Ureter (tissue), 1 donor: ENCODE measurements around the gene THRB. TPM values are rescaled to one million over a fixed set of nuclear protein-coding genes. Genes with fewer than 3 reads are reported as not detected.
"Not testable (repeated sequence)": the region's sequence is repeated elsewhere in the genome, so short reads cannot be mapped to it uniquely, and the experiment has no call there.

Experiments
- DNase-seq: peaks from one replicate; pipeline ENCODE4 v3.0.0-alpha.2; 2020; ENCODE audit warnings: low spot score
- total RNA-seq: library from RNA; stranded (reverse); gene quantifications from one replicate; pipeline ENCODE4 v1.2.4, GENCODE V29; 2023
- donor health status: DM: yes; HTN: yes; CAD: no.

The THRB gene
- total RNA-seq, 1 donor from 2014 or later: 36.8 TPM

DNA sequence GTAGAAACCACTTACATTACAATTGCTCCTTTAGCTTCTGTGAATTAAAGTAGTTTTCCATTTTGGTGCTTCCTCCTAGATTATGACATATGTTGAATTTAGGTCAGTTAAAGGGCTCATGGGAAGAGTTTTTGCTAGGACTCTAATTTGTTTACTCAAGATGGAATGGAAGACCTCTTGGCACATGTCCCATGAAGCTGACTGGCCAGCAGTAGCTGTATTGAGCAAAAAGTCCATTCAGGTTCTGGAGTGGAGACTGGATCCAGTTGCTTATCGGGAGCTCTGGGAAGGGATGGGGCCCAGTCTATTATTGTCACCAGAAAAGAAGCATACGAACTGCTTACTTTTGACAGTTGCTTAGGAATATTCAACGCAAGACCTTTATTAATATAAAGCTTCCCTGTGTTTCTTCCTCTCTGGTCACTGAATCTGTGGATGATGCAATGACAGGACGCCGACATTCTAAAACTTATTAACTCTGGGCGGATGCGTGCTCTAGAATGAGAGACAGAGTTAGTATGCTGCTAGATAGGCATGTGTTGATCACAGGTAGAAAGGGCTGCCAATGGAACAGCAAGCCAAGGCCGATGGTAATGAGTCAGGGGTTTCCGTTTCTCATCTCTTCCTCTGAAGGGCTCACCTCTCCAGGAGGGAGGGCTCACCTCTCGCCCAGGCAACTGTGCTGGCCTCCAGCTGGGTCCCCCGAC, 393.8 kb downstream of the THRB start:
- no peak for DNase-seq

- no peak for DNase-seq
Observed at GRCh38 chr3:24096695-24097290, 397.9 kb downstream of the THRB start.

GRCh38 chr3:24096271-24096670, 398.4 kb downstream of the THRB start:
- no peak for DNase-seq

GRCh38 chr3:24094818-24095217, 399.8 kb downstream of the THRB start:
- not testable (repeated sequence) for DNase-seq

DNA sequence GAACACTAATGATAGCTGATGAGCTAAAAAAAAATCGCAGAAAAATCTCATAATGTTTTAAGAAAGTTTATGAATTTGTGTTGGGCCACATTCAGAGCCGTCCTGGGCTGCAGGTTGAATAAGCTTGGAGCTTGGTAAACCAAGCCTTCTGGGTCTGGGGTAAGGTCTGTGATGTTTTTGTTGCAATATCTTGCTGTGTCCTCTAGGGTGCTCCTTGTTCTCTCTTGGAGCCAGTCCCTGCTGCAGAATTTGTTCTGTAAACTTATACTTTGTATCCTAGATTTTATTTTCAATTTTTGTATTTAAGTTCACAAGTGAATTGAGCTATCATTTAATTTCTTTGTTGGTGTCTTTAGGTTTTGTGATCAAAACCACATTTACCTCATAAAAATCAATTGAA, 405.9 kb downstream of the THRB start:
- DNase-seq: no peak

DNA sequence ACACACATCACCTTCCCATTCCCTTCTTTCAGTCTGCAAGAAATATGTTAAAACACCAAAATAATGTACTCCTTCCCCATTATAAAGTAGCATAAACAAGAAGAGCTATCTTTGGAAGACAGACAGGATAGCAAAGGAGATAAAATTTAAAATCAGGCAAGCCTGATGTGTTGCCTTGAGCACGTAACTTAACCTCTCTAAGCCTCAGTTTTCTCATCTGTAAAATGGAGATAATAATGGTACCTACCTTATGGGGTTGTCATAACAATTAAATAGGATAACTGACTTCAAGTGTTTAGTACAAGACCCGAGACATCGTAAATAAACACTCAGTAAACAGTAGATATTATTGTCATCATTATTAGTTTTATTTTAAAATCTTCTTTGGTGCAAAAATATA, 407.2 kb downstream of the THRB start:
- no peak for DNase-seq

DNA sequence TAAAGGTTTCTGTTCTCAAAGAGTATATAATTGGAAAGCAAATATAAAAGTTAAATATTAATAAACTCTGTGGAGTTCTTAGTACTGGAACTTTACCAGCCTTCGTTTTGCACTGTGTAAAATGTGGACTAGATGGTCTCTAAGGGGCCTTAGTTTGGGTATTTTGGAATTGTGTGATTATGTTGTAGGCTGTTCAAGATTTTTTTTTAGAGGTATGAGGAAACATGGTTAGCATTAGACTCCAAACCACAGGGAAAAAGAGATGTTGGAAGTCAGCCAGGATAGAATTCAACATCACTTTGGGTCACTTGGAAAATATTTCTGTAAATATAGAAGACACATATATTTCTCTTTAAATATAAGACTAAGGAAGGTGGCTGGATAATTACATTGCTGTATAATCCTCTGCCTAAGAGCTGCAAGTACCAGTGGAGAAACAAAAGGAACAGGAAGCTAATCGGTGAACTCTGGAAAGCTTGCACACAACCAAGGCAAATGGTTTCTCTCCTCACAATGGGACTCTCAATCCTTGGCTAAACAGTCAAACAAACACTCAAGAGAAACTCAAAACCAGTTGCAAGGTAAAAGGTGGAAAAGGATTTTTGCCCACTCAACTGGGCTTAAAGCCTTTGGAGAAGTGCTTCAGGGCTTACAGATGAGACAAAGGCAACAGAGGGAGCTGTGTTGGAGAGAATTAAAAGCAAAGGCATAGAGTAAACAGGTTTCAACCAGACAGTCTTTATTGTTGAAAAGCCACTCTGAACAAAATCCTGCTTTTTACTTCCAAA, 407.8 kb downstream of the THRB start:
- no peak for DNase-seq

- no peak for DNase-seq
Observed at GRCh38 chr3:24086206-24086605, 408.4 kb downstream of the THRB start.

DNA sequence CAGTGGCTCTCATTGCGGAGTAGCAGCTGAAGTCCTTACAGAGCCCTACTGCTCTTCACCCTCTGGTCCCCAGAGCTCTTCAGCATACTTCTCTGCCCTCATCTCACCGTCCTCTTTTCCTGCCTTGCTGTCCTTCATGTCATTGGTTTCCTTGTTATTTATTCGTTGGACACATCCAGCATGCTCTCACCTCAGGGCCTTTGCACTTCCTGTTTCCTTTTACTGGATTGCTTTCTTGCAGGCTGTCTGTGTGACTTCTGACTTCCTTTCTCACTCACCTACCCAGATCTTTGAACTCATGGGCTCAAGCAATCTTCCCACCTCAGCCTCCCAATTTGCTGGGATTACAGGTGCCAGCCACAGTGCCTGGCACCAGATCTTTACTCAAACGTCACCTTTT, 422.5 kb downstream of the THRB start:
- no peak for DNase-seq

GRCh38 chr3:24069045-24069444, 425.6 kb downstream of the THRB start:
- no peak for DNase-seq

DNA sequence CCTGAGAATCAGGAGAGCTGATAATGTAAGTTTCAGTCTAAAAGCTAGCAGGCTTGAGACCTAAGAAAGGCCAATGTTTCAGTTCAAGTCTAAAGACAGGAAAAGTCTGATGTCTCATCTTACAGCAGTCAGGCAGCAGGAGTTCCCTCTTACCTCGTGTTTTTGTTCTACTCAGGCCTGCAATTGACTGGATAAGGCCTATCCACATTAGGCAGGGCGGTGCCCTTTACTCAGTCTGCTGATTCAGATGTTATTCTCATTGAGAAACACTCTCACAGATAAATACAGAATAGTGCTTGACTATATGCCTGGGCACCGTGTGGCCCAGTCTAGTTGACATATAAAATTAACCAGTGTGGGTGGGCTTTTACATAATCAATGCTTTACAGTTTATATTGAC, 427.2 kb downstream of the THRB start:
- DNase-seq: no peak
